OCI-LY1 (cell line): ENCODE results near the gene DIP2C.

Source experiments
- H2AFZ ChIP-seq: fragments of 200-600 bp; sonication (generic), shearing (Covaris generic); 2 replicates; pipeline ENCODE4 v1.6.0; 2014; ENCODE audit warnings: antibody characterized with exemption, mild to moderate bottlenecking, low read length
- H3F3A ChIP-seq: fragments of 200-600 bp; sonication (generic), shearing (Covaris generic); 2 replicates; pipeline ENCODE4 v1.6.0; 2014; ENCODE audit warnings: mild to moderate bottlenecking, antibody characterized with exemption, low read length, moderate library complexity; ENCODE audit not compliant: insufficient read depth
- H3K27ac ChIP-seq: fragments of 200-600 bp; sonication (generic); 2 replicates; pipeline ENCODE4 v1.5.1; 2014; ENCODE audit warnings: low read length, mixed run types, mild to moderate bottlenecking, low read depth; ENCODE audit not compliant: poor library complexity, severe bottlenecking
- H3K27me3 ChIP-seq: fragments of 200-600 bp; sonication (generic); 2 replicates; pipeline ENCODE4 v1.6.0; 2014; ENCODE audit warnings: antibody characterized with exemption, mild to moderate bottlenecking, low read length, moderate library complexity; ENCODE audit not compliant: insufficient read depth
- H3K36me3 ChIP-seq: fragments of 200-600 bp; sonication (generic); 2 replicates; pipeline ENCODE4 v1.6.1; 2014; ENCODE audit warnings: mild to moderate bottlenecking, antibody characterized with exemption, low read length, moderate library complexity, mixed read lengths; ENCODE audit not compliant: insufficient read depth
- H3K4me1 ChIP-seq: fragments of 200-600 bp; sonication (generic); 2 replicates; pipeline ENCODE4 v1.5.1; 2014; ENCODE audit warnings: mild to moderate bottlenecking, low read length, moderate library complexity; ENCODE audit not compliant: insufficient read depth, severe bottlenecking
- H3K4me2 ChIP-seq: fragments of 200-600 bp; sonication (generic), shearing (Covaris generic); 2 replicates; pipeline ENCODE4 v1.6.1; 2014; ENCODE audit warnings: low read length
- H3K4me3 ChIP-seq: fragments of 200-600 bp; sonication (generic); 2 replicates; pipeline ENCODE4 v1.5.1; 2014; ENCODE audit warnings: low read length, low read depth, mild to moderate bottlenecking, mixed read lengths; ENCODE audit not compliant: poor library complexity, severe bottlenecking
- H3K79me2 ChIP-seq: fragments of 200-600 bp; shearing (Covaris generic); 2 replicates; pipeline ENCODE4 v1.6.1; 2016; ENCODE audit warnings: mixed run types, low read length, mixed read lengths; ENCODE audit not compliant: insufficient read depth
- H3K9ac ChIP-seq: fragments of 200-600 bp; sonication (generic), shearing (Covaris generic); 2 replicates; pipeline ENCODE4 v1.6.1; 2014; ENCODE audit warnings: mild to moderate bottlenecking, low read length, mixed read lengths
- H3K9me2 ChIP-seq: fragments of 200-600 bp; sonication (generic), shearing (Covaris generic); 2 replicates; pipeline ENCODE4 v1.6.1; 2014; ENCODE audit warnings: low read depth, mild to moderate bottlenecking, low read length, mixed read lengths
- H3K9me3 ChIP-seq: fragments of 200-600 bp; shearing (Covaris generic); 2 replicates; pipeline ENCODE4 v1.6.1; 2014; ENCODE audit warnings: low read length, mixed read lengths
- H4K20me1 ChIP-seq: fragments of 200-600 bp; sonication (generic), shearing (Covaris generic); 2 replicates; pipeline ENCODE4 v1.6.0; 2016; ENCODE audit warnings: mild to moderate bottlenecking, low read length; ENCODE audit not compliant: insufficient read depth
- EZH2 ChIP-seq: fragments of 200-600 bp; sonication (generic), shearing (Covaris generic); IDR thresholded peaks from 2 replicates; pipeline ENCODE4 v1.8.0; 2017; ENCODE audit warnings: borderline replicate concordance, mixed run types, mild to moderate bottlenecking, antibody characterized with exemption, low read length, moderate library complexity, mixed read lengths
- TF ChIP-seq, protein P1 (sequence below): fragments of 200-600 bp; sonication (generic), shearing (Covaris generic); IDR thresholded peaks from 2 replicates; pipeline ENCODE4 v1.5.1; 2017; ENCODE audit warnings: mild to moderate bottlenecking, antibody characterized with exemption, low read length, moderate library complexity, mixed read lengths

DIP2C gene

DNA sequence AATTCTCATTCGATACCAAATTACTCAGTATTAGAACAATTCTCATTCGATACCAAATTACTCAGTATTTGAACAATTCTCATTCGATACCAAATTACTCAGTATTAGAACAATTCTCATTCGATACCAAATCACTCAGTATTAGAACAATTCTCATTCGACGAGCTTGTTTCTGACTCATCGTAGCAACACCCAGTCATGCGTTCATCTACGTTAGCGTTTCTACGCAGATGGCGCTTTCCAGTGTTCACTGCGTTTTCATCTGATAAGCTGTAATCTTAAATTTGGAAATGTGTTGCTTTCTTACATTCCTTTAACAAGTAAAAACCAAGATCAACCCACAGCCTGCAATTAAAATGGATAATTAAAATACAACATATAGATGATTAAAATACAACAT, 277.9 kb downstream of the DIP2C start:
- Histone ChIP-seq H3K27me3 (no peaks in the 10 kb centered on the region), H2AFZ (no peak overlapping the region), H3F3A (no peaks in the 10 kb centered on the region), H3K4me2 (no peak overlapping the region), H3K27ac (no peak overlapping the region), H3K9me2 (no peaks in the 10 kb centered on the region), H3K79me2 (no peaks in the 10 kb centered on the region), H3K9me3 (no peaks in the 10 kb centered on the region), H3K4me1 (peaks cover 15% of the 10 kb centered on the region), H3K9ac (no peak overlapping the region), H4K20me1 (no peaks in the 10 kb centered on the region), H3K4me3 (no peak overlapping the region), H3K36me3 (peaks cover 96% of the 10 kb centered on the region)
- no peak for TF ChIP-seq EZH2
- TF ChIP-seq, protein P1, sequence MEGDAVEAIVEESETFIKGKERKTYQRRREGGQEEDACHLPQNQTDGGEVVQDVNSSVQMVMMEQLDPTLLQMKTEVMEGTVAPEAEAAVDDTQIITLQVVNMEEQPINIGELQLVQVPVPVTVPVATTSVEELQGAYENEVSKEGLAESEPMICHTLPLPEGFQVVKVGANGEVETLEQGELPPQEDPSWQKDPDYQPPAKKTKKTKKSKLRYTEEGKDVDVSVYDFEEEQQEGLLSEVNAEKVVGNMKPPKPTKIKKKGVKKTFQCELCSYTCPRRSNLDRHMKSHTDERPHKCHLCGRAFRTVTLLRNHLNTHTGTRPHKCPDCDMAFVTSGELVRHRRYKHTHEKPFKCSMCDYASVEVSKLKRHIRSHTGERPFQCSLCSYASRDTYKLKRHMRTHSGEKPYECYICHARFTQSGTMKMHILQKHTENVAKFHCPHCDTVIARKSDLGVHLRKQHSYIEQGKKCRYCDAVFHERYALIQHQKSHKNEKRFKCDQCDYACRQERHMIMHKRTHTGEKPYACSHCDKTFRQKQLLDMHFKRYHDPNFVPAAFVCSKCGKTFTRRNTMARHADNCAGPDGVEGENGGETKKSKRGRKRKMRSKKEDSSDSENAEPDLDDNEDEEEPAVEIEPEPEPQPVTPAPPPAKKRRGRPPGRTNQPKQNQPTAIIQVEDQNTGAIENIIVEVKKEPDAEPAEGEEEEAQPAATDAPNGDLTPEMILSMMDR = no peak

GRCh38 chr10:409408-410040, 279.9 kb downstream of the DIP2C start:
- Histone ChIP-seq H3K9me3 (no peaks in the 10 kb centered on the region), H3K79me2 (no peaks in the 10 kb centered on the region), H4K20me1 (no peaks in the 10 kb centered on the region), H3K4me2 (no peak overlapping the region), H3K36me3 (peaks cover 99% of the 10 kb centered on the region), H2AFZ (no peak overlapping the region), H3K9ac (no peak overlapping the region), H3K4me1 (peaks cover 15% of the 10 kb centered on the region), H3K9me2 (no peaks in the 10 kb centered on the region), H3K27ac (no peak overlapping the region), H3K4me3 (no peak overlapping the region), H3K27me3 (no peaks in the 10 kb centered on the region), H3F3A (no peaks in the 10 kb centered on the region)
- TF ChIP-seq EZH2 = no peak
- TF ChIP-seq, protein P1 = no peak

- H3K4me2 ChIP-seq = no peak overlapping the region
- TF ChIP-seq, protein P1 = no peak
- TF ChIP-seq EZH2 = no peak
- H3K9ac ChIP-seq = no peak overlapping the region
- H3F3A ChIP-seq = no peaks in the 10 kb centered on the region
- peaks cover 15% of the 10 kb centered on the region for H3K4me1 ChIP-seq
- no peaks in the 10 kb centered on the region for H3K9me2 ChIP-seq
- no peaks in the 10 kb centered on the region for H3K9me3 ChIP-seq
- no peaks in the 10 kb centered on the region for H4K20me1 ChIP-seq
- H3K36me3 ChIP-seq = peaks cover 92% of the 10 kb centered on the region
- H3K4me3 ChIP-seq = no peak overlapping the region
- no peaks in the 10 kb centered on the region for H3K27me3 ChIP-seq
- H3K27ac ChIP-seq = no peak overlapping the region
- no peak overlapping the region for H2AFZ ChIP-seq
- H3K79me2 ChIP-seq = no peaks in the 10 kb centered on the region
These were observed 281.2 kb downstream of the DIP2C start for GRCh38 chr10:408236-408635.
